HEK293 (cell line): ENCODE measurements around the gene LHX4.
A peak's percentile ranks its signal among the peaks of the same experiment; 100 is the strongest.

Experiments
- GLIS2 ChIP-seq: fragments of 450-650 bp; formaldehyde crosslinking; IDR thresholded peaks from 2 replicates; pipeline ENCODE4 v1.5.1; 2016; ENCODE audit warnings: missing biosample characterization, missing genetic modification characterization
- KLF1 ChIP-seq: fragments of 450-650 bp; formaldehyde crosslinking; IDR thresholded peaks from 2 replicates; pipeline ENCODE4 v1.5.1; 2016; ENCODE audit warnings: missing biosample characterization, missing genetic modification characterization
- KLF10 ChIP-seq: fragments of 450-650 bp; IDR thresholded peaks from 2 replicates; pipeline ENCODE4 v1.5.1; 2018; ENCODE audit warnings: missing biosample characterization, mild to moderate bottlenecking, missing genetic modification characterization
- KLF9 ChIP-seq: fragments of 450-650 bp; formaldehyde crosslinking; IDR thresholded peaks from 2 replicates; pipeline ENCODE4 v1.5.1; 2016; ENCODE audit warnings: missing biosample characterization, missing genetic modification characterization, low read depth
- MZF1 ChIP-seq: fragments of 450-650 bp; formaldehyde crosslinking; IDR thresholded peaks from 2 replicates; pipeline ENCODE4 v1.5.1; 2017; ENCODE audit warnings: missing biosample characterization, missing genetic modification characterization, borderline replicate concordance
- WT1 ChIP-seq: fragments of 450-650 bp; formaldehyde crosslinking; IDR thresholded peaks from 2 replicates; pipeline ENCODE4 v1.5.1; 2016; ENCODE audit warnings: missing biosample characterization, missing genetic modification characterization
- YY2 ChIP-seq: fragments of 450-650 bp; formaldehyde crosslinking; IDR thresholded peaks from 2 replicates; pipeline ENCODE4 v1.5.1; 2016; ENCODE audit warnings: missing biosample characterization, missing genetic modification characterization
- ZBTB21 ChIP-seq: fragments of 450-650 bp; formaldehyde crosslinking; IDR thresholded peaks from 2 replicates; pipeline ENCODE4 v1.5.1; 2017; ENCODE audit warnings: missing biosample characterization, missing genetic modification characterization
- ZIC2 ChIP-seq: fragments of 450-650 bp; formaldehyde crosslinking; IDR thresholded peaks from 2 replicates; pipeline ENCODE4 v1.5.1; 2016; ENCODE audit warnings: missing biosample characterization, missing genetic modification characterization
- ZNF146 ChIP-seq: fragments of 450-650 bp; formaldehyde crosslinking; IDR thresholded peaks from 2 replicates; pipeline ENCODE4 v1.5.1; 2016; ENCODE audit warnings: missing biosample characterization, missing genetic modification characterization
- ZNF16 ChIP-seq: fragments of 450-650 bp; formaldehyde crosslinking; IDR thresholded peaks from 2 replicates; pipeline ENCODE4 v1.5.1; 2016; ENCODE audit warnings: low read depth, missing biosample characterization, missing genetic modification characterization
- ZNF274 ChIP-seq, 2 experiments: fragments of 200-500 bp in 1 of 2; fragments of 450-650 bp in 1 of 2; sonication (Bioruptor generic) in 1 of 2; formaldehyde crosslinking in 1 of 2; IDR thresholded peaks; 2 replicates each; pipeline versions ENCODE4 v1.5.1 to v1.6.1; 2014 to 2016; ENCODE audit warnings: borderline replicate concordance in 1 of 2, inconsistent platforms in 1 of 2, low read length in 1 of 2, missing biosample characterization in 1 of 2, missing genetic modification characterization in 1 of 2
- ZNF350 ChIP-seq: fragments of 450-650 bp; formaldehyde crosslinking; IDR thresholded peaks from 2 replicates; pipeline ENCODE4 v1.5.0; 2017; ENCODE audit warnings: missing biosample characterization, mild to moderate bottlenecking, missing genetic modification characterization
- ZNF561 ChIP-seq: fragments of 450-650 bp; IDR thresholded peaks from 2 replicates; pipeline ENCODE4 v1.5.1; 2018; ENCODE audit warnings: missing biosample characterization, missing genetic modification characterization, borderline replicate concordance
- ZNF596 ChIP-seq: fragments of 450-650 bp; IDR thresholded peaks from 2 replicates; pipeline ENCODE4 v1.5.0; 2018; ENCODE audit warnings: missing biosample characterization, mild to moderate bottlenecking, missing genetic modification characterization, moderate library complexity
- ZNF610 ChIP-seq: fragments of 450-650 bp; formaldehyde crosslinking; IDR thresholded peaks from 2 replicates; pipeline ENCODE4 v1.5.1; 2016; ENCODE audit warnings: missing biosample characterization, missing genetic modification characterization, borderline replicate concordance
- ZNF629 ChIP-seq: fragments of 450-650 bp; formaldehyde crosslinking; IDR thresholded peaks from 2 replicates; pipeline ENCODE4 v1.5.1; 2017; ENCODE audit warnings: missing biosample characterization, missing genetic modification characterization
- TF ChIP-seq, protein P1 (sequence below): IDR thresholded peaks from 2 replicates; pipeline ENCODE4 v1.6.1; 2011; ENCODE audit warnings: mild to moderate bottlenecking, low read depth, low read length, borderline replicate concordance
- TF ChIP-seq, protein P2 (sequence below): fragments of 450-650 bp; formaldehyde crosslinking; IDR thresholded peaks from 2 replicates; pipeline ENCODE4 v1.5.1; 2017; ENCODE audit warnings: missing biosample characterization, missing genetic modification characterization
- TF ChIP-seq, protein P3 (sequence below): fragments of 450-650 bp; formaldehyde crosslinking; IDR thresholded peaks from 2 replicates; pipeline ENCODE4 v1.5.1; 2016; ENCODE audit warnings: missing biosample characterization, missing genetic modification characterization
- TF ChIP-seq, protein P4 (sequence below): fragments of 450-650 bp; formaldehyde crosslinking; IDR thresholded peaks from 2 replicates; pipeline ENCODE4 v1.5.1; 2016; ENCODE audit warnings: missing biosample characterization, missing genetic modification characterization, borderline replicate concordance
- TF ChIP-seq, protein P5 (sequence below): fragments of 450-650 bp; formaldehyde crosslinking; IDR thresholded peaks from 2 replicates; pipeline ENCODE4 v1.5.1; 2016; ENCODE audit warnings: missing biosample characterization, missing genetic modification characterization
- TF ChIP-seq, protein P6 (sequence below): fragments of 450-650 bp; formaldehyde crosslinking; IDR thresholded peaks from 2 replicates; pipeline ENCODE4 v1.5.1; 2016; ENCODE audit warnings: missing biosample characterization, missing genetic modification characterization

The LHX4 gene

DNA sequence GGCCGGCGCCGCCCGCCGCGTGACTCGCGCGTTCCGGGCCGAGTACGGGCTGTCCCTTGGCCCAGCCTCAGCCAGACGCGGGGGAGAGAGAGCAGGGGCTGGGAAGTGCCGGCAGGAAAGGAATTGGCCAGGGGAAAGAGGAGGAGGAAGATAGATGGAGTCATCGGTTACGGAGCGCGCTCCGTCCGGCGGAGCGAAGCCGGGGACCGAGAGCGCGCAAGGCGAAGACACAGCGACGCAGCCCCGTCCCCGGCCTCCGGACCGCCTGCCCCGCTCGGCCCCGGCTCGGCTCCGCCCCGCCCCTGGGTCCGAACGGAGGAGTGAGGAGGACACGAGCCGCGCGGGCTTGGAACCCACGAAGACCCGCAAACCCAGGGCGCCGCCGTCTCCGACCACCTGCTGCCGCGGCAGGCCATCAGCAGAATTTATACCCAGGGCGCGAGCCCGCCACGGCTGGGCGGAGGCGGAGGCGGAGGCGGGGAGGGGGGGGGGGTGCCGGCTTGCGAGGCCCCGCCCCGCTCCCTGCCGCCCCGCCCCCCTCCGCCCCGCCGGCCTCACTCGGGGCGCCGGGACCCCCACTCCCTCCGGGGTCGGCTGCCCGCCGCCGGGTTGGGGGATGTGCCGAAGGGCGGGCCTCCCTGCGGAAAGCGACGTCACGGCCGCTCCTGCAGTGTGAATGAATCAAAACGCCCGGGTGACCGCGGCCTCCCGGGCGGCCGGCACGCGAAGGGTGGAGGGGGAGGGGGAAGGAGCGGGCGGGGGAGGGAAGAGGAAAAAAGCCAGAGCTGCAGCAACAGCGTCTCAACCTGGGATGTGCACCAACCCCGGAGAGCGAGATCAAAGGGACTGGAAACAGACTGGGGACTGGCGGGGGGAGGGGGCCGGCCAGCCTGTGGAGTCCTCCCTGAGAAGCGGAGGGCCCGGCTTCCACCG is at the start of gene LHX4 (continued):
- TF ChIP-seq, protein P1, sequence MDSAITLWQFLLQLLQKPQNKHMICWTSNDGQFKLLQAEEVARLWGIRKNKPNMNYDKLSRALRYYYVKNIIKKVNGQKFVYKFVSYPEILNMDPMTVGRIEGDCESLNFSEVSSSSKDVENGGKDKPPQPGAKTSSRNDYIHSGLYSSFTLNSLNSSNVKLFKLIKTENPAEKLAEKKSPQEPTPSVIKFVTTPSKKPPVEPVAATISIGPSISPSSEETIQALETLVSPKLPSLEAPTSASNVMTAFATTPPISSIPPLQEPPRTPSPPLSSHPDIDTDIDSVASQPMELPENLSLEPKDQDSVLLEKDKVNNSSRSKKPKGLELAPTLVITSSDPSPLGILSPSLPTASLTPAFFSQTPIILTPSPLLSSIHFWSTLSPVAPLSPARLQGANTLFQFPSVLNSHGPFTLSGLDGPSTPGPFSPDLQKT = no peak
- no peak for TF ChIP-seq ZNF610
- TF ChIP-seq YY2 = no peak
- peak; percentile 43; the same call in 1 of the 2 replicates for TF ChIP-seq MZF1
- TF ChIP-seq, protein P2, sequence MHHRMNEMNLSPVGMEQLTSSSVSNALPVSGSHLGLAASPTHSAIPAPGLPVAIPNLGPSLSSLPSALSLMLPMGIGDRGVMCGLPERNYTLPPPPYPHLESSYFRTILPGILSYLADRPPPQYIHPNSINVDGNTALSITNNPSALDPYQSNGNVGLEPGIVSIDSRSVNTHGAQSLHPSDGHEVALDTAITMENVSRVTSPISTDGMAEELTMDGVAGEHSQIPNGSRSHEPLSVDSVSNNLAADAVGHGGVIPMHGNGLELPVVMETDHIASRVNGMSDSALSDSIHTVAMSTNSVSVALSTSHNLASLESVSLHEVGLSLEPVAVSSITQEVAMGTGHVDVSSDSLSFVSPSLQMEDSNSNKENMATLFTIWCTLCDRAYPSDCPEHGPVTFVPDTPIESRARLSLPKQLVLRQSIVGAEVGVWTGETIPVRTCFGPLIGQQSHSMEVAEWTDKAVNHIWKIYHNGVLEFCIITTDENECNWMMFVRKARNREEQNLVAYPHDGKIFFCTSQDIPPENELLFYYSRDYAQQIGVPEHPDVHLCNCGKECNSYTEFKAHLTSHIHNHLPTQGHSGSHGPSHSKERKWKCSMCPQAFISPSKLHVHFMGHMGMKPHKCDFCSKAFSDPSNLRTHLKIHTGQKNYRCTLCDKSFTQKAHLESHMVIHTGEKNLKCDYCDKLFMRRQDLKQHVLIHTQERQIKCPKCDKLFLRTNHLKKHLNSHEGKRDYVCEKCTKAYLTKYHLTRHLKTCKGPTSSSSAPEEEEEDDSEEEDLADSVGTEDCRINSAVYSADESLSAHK (tag by site-specific recombination) = no peak
- no peak; the same call in 1 of the 2 replicates for TF ChIP-seq ZNF629
- TF ChIP-seq GLIS2 = peak; percentile 50
- no peak; the same call in 1 of the 2 replicates for TF ChIP-seq KLF10 (tag by site-specific recombination)
- TF ChIP-seq KLF9 = no peak
- TF ChIP-seq, protein P3, sequence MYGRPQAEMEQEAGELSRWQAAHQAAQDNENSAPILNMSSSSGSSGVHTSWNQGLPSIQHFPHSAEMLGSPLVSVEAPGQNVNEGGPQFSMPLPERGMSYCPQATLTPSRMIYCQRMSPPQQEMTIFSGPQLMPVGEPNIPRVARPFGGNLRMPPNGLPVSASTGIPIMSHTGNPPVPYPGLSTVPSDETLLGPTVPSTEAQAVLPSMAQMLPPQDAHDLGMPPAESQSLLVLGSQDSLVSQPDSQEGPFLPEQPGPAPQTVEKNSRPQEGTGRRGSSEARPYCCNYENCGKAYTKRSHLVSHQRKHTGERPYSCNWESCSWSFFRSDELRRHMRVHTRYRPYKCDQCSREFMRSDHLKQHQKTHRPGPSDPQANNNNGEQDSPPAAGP (tag by site-specific recombination) = 0 out of 2 replicates have a peak, but pooled peaks have one; percentile 26
- TF ChIP-seq, protein P4, sequence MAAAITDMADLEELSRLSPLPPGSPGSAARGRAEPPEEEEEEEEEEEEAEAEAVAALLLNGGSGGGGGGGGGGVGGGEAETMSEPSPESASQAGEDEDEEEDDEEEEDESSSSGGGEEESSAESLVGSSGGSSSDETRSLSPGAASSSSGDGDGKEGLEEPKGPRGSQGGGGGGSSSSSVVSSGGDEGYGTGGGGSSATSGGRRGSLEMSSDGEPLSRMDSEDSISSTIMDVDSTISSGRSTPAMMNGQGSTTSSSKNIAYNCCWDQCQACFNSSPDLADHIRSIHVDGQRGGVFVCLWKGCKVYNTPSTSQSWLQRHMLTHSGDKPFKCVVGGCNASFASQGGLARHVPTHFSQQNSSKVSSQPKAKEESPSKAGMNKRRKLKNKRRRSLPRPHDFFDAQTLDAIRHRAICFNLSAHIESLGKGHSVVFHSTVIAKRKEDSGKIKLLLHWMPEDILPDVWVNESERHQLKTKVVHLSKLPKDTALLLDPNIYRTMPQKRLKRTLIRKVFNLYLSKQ (tag by site-specific recombination) = no peak
- TF ChIP-seq ZNF350 (tag by site-specific recombination) = no peak
- TF ChIP-seq, protein P5, sequence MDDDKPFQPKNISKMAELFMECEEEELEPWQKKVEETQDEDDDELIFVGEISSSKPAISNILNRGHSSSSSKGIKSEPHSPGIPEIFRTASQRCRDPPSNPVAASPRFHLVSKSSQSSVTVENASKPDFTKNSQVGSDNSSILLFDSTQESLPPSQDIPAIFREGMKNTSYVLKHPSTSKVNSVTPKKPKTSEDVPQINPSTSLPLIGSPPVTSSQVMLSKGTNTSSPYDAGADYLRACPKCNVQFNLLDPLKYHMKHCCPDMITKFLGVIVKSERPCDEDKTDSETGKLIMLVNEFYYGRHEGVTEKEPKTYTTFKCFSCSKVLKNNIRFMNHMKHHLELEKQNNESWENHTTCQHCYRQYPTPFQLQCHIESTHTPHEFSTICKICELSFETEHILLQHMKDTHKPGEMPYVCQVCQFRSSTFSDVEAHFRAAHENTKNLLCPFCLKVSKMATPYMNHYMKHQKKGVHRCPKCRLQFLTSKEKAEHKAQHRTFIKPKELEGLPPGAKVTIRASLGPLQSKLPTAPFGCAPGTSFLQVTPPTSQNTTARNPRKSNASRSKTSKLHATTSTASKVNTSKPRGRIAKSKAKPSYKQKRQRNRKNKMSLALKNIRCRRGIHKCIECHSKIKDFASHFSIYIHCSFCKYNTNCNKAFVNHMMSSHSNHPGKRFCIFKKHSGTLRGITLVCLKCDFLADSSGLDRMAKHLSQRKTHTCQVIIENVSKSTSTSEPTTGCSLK (tag by site-specific recombination) = no peak
- peak; percentile 64; the same call in 1 of the 2 replicates for TF ChIP-seq ZNF596
- no peak for TF ChIP-seq WT1
- 0 out of 2 replicates have a peak, but pooled peaks have one; percentile 32 for TF ChIP-seq ZNF561
- no peak for TF ChIP-seq ZNF274 (IDR thresholded peaks at IDR 0.05; ENCODE audit: low read length)
- no peak for TF ChIP-seq ZNF274 (tag by site-specific recombination; IDR thresholded peaks at IDR 0.05; ENCODE audit: borderline replicate concordance)
- peak; percentile 82 for TF ChIP-seq ZIC2
- no peak for TF ChIP-seq ZNF16
- 0 out of 2 replicates have a peak, but pooled peaks have one; percentile 14 for TF ChIP-seq KLF1
- no peak for TF ChIP-seq ZNF146 (tag by site-specific recombination)
- TF ChIP-seq, protein P6, sequence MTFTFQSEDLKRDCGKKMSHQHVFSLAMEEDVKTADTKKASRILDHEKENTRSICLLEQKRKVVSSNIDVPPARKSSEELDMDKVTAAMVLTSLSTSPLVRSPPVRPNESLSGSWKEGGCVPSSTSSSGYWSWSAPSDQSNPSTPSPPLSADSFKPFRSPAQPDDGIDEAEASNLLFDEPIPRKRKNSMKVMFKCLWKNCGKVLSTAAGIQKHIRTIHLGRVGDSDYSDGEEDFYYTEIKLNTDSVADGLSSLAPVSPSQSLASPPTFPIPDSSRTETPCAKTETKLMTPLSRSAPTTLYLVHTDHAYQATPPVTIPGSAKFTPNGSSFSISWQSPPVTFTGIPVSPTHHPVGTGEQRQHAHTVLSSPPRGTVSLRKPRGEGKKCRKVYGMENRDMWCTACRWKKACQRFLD (tag by site-specific recombination) = no peak
- 0 out of 2 replicates have a peak, but pooled peaks have one; percentile 11 for TF ChIP-seq ZBTB21
